ENCODE measurements around the gene PLEKHA7.

PLEKHA7 gene

DNA sequence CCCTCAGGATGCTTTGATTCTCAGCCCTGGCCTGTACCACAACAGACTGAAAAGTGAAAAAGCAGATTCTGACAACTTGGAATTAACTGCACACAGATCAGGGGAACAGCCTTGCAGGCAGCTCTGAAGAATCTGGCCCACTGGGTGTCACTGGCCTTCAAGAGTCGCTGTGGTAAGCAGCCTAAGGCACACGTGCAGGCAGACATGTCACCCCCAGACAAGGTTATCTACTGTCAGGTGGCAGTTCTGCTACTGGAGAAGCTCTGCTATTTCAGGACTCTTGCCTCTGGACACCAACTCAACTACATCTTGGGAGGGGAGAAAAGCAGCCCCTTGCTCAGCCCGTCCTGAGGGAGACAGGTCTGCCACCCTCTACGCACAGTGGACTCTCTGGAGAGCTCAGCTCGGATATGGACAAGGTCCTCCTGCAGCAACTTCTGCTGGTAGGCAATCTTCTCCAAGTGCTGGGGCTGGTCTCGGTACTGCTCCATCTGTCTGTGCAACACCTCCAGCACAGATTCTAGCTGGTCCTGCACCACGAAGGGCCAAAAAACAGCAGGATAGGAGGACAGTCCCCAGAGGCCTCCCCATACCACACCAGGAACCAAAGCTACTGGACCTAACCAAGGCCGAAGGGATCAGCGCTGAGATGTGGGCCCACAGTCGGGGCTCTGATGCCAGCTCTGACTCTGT lies 212.8 kb downstream of the PLEKHA7 start:
- no peak for DNase-seq

DNA sequence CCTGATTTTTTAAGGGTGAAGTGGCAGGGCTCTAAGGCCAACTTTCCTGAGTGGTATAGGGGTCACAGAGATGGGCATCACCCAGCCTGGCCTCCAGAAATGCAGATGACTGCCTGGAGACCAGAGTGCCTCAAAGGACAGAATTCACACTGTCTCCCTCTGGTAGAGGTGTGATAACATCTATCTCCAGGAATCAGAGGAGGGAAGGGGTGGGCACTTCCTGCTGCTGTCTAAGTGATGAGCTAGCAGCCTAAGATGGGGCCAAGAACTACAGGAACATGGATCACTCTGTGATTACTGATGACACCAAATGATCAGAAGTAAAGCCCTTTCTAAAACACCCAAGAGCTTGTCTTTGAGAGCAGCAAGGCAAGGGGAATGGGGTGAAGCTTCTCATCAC lies 213.8 kb downstream of the PLEKHA7 start:
- DNase-seq, result no peak

DNA sequence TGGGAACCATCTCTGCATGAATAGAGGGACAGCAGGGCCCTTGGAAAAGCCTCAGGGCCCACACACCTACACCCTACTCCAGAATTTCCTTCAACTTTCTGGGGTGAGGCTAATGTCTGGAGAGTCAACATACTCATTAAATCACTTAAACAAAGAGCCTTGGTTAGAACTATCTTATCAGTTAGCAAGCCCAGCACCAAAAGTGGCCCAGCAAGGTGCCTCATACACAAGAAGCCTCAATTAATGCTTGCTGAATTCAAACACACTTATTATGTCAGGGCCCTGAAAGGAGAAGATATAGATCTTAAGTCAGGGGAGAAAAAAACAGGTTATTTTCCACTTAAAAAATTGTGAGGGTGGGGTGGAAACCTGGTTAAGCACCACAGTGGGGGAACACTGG lies 214.3 kb downstream of the PLEKHA7 start:
- no peak for DNase-seq

DNA sequence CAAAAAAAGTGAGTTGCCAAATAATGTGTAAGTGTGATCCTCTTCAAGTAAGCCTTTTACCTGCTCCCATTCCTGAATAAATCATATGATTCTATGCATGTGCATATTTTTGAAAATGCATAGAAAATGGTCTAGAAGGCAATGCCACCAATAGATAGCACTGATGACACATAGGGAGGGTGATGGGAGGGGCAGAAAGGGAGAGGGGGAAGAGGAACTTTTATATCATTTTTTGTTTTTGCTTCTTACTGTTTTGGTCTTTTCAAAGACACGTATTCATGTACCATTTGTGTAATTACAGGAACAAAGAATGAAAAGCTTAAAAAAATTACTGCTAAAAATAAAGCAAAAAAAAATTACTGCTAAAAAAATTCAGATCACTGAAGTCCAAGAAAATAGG lies 215.0 kb downstream of the PLEKHA7 start:
- DNase-seq, result no peak

DNA sequence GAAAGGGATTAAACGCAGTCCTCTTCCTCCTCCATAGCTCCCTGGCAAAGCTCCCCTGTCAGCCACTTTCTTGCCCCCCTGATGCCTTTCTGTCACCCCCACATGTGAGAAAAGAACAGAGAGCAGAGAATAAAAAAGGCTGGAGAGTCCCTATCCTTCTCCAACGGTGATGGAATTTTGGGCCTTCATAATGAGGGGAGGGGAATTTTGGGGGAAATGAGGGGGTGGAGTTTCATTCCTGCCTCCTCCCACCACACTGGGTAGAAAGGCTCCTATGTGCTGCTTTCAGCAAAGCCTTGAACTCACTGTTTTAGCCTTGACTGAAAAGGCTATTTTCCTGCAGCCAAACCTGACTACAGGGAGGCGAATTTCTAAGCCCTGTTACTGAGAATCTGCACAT lies 216.4 kb downstream of the PLEKHA7 start:
- DNase-seq, result no peak

DNA sequence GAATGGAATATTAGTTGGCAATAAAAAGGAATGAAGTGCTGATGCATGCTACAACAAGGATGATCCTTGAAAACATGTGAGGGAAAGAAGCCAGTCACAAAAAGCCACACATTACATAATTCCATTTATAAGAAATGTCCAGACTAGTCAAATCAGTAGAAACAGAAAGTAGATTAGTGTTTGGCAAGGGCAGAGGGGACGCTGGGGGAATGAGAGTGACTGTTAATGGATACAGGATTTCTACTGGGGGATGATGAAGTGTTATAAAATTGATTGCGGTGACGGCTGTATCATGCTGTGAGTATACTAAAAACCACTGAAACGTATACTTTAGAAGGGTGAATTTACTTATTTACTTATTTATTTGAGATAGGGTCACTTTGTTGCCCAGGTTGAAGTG lies 217.9 kb downstream of the PLEKHA7 start:
- no peak for DNase-seq

DNA sequence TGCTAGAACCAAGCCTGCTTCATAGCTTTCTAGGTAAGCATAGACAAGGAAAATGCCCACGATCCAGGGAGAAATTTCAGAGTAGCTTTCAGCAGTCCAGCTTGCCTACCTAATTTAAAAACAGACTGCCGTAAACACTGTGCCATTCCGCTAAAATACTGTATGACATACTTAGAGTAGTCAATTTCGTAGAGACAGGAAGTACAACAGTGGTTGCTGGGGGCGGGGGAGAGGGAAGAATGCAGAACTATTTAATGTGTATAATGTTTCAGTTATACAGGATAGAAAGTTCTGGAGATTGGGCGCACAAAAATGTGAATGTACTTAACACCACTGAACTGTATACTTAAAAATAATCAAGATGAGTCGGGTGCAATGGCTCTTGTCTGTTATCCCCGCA lies 219.1 kb downstream of the PLEKHA7 start:
- no peak for DNase-seq

DNA sequence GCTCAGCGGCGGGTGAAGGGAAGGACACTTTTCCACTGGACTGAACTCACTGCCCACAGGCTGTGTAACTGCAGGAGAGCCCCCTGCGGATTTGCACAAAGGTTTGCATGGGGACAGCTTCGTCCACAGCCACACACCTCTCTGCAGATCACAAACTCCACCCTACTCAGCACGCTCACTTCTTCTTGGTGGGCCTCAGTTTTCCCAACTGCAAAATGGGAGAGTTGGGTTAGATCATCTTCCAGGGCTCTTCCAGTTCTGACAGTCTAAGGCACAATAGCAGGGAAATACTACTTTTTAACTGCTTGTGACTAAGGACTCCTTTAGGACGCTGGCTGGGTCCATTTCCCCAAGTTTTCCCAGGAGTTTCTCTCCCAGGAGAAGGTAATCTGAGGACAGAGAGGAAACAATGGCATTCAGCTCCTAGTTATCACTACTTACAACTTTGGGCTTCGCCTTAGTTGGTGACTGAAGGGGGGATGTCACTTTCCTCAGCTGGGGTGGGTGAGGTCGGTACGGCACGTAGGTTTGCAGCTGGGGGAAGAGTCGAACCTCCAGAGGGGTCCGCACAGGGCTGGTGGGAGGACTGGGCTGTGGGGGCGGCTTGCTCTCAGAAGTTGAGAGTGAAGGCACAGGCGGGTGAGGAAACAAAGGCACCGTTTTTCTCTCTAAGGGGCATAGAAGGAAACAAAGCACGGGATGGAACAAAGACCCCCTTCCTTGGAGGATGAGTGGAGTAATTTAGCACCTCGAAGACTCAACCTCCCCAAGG lies 220.0 kb downstream of the PLEKHA7 start:
- no peak for DNase-seq

DNA sequence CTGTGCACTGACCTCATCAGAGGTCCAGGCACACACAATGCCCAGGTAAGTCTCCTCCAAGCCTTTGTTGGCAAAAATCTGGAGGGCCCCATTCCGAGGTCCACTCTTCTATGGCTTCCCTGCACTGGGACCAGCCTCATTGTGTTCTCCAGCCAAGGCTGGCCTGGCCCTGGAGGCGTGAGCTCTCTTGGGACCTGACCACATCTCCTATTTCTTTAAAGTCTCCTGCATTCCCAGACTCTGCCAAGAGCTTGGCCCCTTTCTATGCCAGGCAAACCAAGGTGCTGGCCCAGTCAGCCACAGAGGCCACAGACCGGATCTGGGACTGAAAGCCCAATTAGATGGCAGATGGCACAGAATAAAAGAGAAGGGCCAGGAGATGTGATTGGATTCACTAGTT lies 220.7 kb downstream of the PLEKHA7 start:
- DNase-seq, result no peak

DNA sequence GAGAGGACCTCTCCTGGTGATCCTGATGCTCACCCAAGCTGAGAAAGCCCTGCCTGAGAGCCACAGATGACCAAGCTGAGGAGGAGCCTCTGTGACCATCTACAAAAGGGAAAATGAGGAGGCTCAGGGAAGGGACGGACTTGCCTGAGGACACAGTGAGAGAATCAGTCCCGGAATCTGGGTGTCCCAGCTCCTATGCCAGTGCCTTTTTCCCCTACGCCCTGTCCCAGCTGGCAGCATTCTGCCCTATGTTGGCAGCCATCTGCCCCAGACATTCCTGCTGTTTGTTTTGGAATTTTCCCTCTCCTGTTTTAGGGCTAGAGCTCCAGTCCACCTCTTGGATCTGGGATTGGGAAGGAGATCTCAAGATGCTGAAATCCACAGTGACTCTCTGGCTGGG lies 221.2 kb downstream of the PLEKHA7 start:
- DNase-seq, result no peak

DNA sequence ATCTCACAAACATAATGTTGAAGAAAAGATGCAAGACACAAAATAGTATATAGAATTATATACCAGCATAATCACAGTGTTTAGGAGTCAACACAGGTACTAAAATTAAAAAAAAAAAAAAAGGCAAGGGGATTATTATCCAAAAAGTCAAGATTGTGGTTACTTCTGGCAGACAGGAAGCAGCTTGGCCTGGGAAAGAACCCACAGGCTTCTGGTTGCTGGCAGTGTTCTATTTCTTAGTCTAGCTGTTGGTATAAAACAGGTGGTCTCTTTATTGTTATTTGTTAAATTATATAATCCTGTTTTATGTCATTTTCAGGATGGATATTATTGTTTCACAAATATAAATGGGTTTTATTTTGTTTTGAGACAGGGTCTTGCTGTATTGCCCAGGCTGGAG lies 221.8 kb downstream of the PLEKHA7 start:
- DNase-seq, result no peak

DNA sequence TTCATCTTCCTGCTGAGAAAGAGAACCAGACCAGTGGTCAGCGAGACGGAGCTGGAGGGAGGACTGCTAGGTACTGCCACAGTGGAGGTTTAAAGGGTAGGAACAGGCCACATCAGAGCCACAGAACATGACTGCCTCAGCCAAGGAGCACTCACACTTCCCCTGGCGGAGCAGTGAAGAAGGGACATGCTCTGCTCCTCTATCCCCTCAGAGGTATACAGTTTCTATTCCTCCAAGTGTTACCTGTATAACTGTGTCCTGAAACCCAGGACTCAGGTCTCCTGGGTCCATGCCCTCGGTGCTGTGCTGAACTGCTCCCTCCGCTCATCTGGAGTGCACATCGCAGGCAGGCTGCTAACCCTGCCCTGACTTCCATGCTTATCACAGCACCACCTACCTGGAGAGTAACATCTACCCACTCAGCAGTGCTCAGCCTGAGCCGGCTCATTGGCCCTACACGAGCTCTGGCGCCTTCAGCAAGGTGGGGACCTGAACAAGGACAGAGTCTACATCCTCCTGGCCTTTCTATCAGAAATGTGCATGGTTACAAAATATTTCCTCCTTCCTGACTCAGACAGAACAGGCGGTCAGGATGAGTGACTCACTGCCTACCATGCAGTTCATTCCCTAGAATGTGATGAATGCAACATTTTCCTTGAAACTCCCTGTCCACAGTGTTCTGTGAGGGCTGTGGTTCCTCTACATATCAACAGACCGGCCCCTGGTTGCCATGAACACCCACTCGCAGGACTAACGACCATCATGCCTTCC lies 222.8 kb downstream of the PLEKHA7 start:
- no peak for DNase-seq

DNA sequence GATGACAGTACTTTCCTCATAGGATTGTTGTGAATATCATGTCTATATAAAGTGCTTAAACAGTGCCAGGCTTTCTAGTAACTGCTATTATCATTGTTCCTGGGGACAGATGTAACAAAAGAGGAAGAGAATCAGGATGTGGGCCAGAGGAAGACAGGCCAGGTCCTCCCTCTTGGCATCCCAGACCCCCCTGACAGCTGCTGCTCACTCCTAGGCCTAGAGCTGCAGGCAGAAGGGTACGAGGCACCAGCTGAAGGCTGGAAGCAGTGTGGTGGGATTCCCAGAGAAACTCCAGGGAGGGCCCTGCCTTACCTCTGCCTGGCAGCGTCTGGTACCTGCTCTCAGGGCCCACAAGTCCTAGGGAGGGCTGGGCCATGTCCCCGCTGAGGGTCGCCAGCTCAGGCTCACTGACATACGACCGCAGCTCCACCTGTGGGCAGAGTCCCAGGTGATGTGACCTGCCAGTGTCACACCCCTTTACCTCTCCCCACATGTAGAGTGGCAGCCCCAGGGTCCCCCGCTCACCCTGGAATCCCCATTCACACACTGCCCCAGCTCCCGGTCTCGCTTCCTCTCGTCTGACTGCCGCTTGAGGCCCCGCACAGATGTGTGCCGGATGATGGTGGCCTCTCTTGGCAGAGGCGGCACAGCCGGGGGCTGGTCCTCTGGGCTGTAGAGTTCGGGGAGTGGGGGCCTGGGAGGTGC lies 223.6 kb downstream of the PLEKHA7 start:
- DNase-seq, result no peak

DNA sequence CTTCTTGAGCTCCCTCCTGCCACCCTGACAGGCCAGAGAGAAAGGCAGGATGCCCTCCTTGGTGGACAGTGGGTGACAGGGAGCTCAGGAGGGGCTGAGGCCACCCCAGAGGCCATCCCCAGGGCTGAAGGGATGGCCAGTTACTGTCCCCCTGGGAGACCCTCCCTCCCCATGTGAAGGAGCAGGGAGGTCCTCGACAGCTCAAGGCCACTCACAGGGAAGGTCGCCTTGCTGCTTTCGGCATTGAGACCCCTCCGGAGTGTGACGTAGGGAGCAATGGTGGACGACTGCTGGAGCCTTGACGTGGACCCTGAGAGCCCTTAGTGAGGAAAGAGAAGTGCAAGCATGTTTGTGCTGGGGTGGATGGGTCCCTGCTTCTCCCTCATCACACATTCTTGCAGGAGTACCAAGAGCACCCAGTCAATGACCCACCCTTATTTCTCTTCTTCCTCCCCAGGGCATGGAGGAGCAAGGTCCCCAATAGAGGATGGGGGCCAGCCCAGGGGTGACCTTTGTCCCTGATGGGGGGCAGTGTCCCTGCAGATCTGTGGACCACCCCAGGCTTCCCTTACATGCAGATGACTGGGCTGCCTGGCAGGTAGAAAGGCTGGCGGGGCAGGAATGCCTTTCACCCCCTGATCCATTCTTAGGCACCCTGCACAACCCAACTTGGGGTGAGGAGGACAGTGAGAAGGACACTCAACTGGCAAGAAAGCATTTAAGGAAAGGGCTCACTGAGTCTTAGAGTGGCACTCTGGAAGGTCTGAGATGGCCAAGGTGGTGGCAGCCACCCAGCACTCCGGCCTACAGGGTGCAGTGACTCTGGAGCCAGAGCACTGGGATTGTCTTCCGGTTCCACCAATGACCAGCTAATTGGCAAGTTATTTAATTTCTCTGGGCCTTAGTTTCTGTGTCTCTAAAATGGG lies 224.4 kb downstream of the PLEKHA7 start:
- no peak for DNase-seq

DNA sequence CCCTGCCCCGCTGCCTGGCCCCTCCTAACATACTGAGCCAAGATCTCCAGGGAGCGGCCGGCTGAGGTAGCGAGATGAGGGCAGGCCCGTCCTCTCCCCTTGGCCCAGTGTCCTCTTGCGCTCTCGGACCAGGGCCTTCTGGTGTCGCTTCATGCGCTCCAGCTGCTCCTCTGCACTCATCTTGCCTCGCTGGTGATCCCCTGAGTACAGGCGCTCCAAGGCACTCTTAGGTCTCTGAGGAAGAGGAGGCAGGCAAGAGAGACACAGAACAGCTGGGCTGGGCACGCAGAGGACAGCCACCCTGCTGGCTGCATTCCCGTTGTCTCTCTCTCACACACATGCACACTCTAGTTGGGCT lies 225.2 kb downstream of the PLEKHA7 start:
- no peak for DNase-seq

DNA sequence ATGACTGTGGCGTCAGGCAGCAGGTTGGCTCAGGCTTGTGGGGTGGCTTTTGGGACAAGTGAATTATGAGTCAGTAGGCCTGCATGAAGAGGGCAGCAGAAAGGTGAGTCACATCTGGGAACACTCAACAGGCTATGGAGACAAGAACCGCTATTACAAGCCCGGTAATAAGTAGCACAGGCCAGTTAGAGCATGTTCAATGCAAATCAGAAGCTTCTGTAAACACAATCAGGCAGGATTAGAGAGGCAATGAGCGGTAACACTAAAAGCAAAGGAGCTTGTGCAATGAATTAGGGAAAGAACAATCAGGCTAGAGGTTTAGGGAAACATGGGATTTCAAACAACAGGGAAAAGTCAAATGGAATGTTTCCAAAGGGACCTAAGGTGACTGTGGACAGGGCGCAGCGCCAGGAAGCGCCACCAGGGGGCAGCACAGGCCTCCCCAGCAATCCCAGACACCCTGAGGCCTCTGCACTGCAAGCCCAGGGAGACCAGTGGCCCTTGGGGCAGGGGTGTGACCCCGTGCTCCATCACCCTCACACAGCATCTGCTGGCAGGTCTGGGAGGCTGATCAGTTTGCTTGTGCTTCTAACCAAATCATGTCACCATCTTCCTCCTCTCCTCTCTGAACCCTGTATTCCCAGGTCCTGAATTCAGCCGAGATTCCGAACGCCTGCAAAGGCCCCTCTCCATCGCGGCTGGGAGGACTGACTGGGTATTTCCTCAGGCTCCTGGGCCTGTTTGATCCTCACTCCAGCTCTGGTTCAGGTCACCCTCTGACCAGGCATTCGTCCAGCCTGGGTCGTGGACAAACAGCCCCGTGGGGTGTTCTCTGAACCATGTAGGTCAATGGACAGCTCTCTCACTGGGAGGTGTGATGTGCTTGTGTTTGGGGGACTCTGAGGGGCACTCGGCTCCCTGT lies 225.8 kb downstream of the PLEKHA7 start:
- DNase-seq, result peak; percentile 66

DNA sequence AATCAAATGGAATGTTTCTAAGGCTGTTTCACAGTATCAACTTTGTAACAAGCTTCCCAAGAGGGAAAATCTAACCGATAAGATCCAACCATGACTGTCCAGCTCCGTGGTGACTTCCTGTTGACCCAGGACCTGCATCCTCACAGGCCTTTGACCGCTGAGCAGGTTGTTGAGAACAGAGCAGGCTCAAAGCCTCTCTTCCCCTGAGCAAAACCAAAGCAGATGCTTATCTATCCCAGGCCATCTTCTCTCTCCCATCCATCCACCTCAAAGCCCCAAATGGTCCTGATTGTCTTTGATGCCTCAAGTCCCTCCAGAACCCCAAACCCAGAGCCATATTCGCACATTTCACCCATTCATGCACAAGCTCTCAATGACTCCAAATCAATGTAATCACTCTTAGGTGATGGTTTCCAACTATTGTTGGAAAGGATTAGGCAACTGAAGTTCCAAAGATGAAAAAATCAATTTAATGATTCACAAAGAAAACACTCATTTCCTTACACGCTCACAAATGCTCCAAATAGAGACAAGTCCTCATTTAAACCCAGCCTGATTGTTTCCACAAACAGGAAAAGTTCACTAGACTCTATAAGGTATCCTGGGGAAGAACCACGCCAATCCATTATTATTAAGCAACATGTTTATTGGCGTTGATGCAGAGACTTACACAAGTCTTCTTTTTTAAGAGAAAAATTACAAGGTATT lies 227.0 kb downstream of the PLEKHA7 start:
- no peak for DNase-seq

DNA sequence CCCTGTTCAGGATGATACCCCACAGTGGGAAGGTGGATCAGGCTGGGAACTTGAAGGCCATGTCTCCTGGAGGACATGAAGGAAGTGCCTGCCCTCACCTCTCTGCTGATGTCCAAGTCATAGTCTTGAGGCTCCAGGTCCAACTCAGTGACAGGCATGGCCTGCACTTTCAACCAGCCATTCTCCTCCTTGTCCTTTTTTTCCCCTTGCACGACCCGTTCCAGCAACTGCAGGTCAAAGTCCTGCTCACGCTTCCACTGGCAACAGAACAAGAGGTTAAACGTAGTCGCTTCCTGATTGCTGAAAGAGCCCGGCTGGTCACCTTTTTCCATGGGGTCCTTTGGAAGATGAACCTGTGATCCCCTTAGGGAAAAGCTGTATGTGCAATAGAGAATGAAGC lies 228.1 kb downstream of the PLEKHA7 start:
- DNase-seq, result no peak

DNA sequence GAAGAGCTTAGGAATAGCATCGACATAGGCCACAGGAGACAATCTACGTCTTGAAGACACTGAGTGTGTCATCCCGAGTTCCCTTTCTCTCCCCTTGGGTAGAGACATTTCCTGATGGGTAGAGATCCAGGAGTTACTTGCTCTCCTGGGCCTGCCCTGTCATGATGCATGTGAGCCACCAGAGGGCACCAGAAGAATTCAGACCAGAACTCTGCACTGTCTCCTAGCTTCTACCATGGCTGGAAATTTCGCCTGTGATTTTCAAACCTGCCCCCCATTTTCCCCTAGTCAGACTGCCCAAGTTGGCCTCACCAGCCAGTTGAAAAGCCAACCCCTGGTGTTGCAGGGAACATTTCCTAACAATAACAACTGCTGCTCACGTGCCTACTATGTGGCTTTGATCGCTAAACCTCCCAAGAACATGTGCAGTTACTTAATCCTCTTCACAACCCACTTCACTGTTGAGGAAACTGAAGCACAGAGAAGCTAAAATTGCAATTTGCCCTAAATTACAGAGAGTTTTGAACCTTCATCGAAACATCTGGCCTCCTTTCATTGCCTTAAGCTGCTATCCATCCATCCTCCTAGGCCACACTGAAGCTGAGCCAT lies 228.6 kb downstream of the PLEKHA7 start:
- DNase-seq, result peak; percentile 52

DNA sequence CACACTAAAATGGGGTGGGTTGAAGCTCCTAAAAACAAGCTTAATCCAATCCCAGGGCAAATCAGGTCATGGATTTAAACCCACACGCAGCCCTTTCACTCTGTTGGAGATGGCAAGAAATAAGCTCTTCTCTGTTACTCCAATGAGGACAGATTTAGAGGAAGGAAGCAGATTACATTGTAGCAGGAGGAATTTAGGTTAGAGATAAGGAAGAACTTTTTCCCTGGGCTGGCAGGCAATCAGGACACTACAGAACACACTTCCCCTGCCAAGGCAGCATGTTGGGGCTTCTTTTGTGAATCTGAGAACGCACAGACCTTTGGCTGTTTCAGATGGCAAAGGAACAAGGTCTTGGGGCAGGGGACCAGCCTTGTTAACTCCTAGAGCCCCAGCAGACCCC lies 229.5 kb downstream of the PLEKHA7 start:
- DNase-seq, result no peak

All from activated T-cell treated with anti-CD3 and anti-CD28 coated beads, Interleukin-2, amount 50 U/mL, for 1 hour (primary cell).